Gastrocnemius medialis (tissue), 4 donors: ENCODE results near the gene ARHGAP32. TPM values are rescaled to one million over a fixed set of nuclear protein-coding genes. Genes with fewer than 3 reads are reported as not detected.

Source experiments
- ATAC-seq, 2 donors: fragments of 150-250 bp; one replicate each; pipeline ENCODE4 v1.9.1; 2016
- DNase-seq, 2 donors: peaks; one replicate each; pipeline ENCODE4 v3.0.0-alpha.2; 2019
- H3K27ac ChIP-seq, 4 donors: fragments of 200-600 bp; sonication (generic); 1 replicate in 1 of 4; 2 replicates in 3 of 4; pipeline ENCODE4 v1.5.1; 2016 to 2018; ENCODE audit warnings: mild to moderate bottlenecking in 2 of 4, moderate library complexity in 1 of 4
- H3K27me3 ChIP-seq, 3 donors: fragments of 200-600 bp; sonication (generic) in 2 of 3; 1 replicate in 1 of 3; 2 replicates in 2 of 3; pipeline versions ENCODE4 v1.5.1 to v1.6.0; 2016 to 2019; ENCODE audit warnings: mild to moderate bottlenecking in 1 of 3, moderate library complexity in 1 of 3
- H3K36me3 ChIP-seq, 2 donors: fragments of 200-600 bp; sonication (generic) in 1 of 2; one replicate each; pipeline ENCODE4 v1.5.1; 2017 to 2018
- H3K4me1 ChIP-seq, 2 donors: fragments of 200-600 bp; sonication (generic) in 1 of 2; one replicate each; pipeline ENCODE4 v1.5.1; 2016 to 2017; ENCODE audit warnings: mild to moderate bottlenecking in 2 of 2
- H3K4me3 ChIP-seq, 4 donors: fragments of 200-600 bp; sonication (generic) in 3 of 4; 1 replicate in 1 of 4; 2 replicates in 3 of 4; pipeline ENCODE4 v1.5.1; 2016 to 2019; ENCODE audit warnings: mild to moderate bottlenecking in 2 of 4
- H3K9me3 ChIP-seq, 3 donors: fragments of 200-600 bp; sonication (generic) in 2 of 3; 1 replicate in 1 of 3; 2 replicates in 2 of 3; pipeline ENCODE4 v1.5.1; 2016 to 2019
- CTCF ChIP-seq, 5 experiments: fragments of 450-650 bp in 3 of 5; fragments of 200-600 bp in 2 of 5; sonication (generic) in 2 of 5; IDR thresholded peaks in 4 of 5; conservative IDR thresholded peaks in 1 of 5; 1 replicate in 4 of 5; 2 replicates in 1 of 5; pipeline ENCODE4 v1.5.1; 2016 to 2019; ENCODE audit warnings: antibody characterized with exemption in 5 of 5, mild to moderate bottlenecking in 3 of 5, moderate library complexity in 3 of 5
- POLR2A ChIP-seq, 2 donors: fragments of 450-650 bp; IDR thresholded peaks; one replicate each; pipeline ENCODE4 v1.6.1; 2017; ENCODE audit warnings: antibody characterized with exemption in 2 of 2, mild to moderate bottlenecking in 2 of 2, moderate library complexity in 2 of 2
- in situ Hi-C, 4 donors: fragments of 200-750 bp; cut with MboI; loops; one replicate each; pipeline versions ENCODE4 v1.15.0 to v1.8.0; 2017; ENCODE audit warnings: low sequenced_read_pairs in 4 of 4
- intact Hi-C: fragments of 100-400 bp; cut with DNase I; formaldehyde crosslinking; loops from one replicate; pipeline ENCODE4 v1.15.1; 2023; ENCODE audit warnings: low total_unique reads
- total RNA-seq, 4 donors: library from RNA; depleted of rRNA; stranded (reverse); fragments of >200 nt; gene quantifications; one replicate each; pipeline versions ENCODE4 v1.1.0 to v1.2.3, GENCODE V29; 2016

ARHGAP32 gene
- total RNA-seq, 4 donors from 2014 or later: 5.6 to 17.0 (median 7.8) TPM

DNA sequence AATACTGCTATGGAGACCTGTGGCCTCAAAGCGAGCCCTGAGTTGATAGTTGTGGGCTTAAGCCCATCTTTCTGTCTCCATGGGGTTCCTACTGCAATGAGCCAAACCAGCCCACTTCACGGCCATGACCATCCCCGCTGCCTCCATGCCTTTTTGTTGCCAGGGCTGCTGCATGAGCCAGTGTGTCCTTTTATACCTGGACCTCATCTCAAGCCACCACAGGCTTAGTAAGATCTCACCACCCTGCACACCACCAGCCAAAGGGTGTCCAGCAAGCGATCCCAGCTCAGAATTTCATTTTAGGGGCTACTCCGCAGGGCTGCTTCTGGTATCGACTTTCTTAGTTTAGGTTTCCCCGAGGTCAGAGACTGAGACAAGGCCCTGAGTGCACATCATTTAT lies 257.8 kb downstream of the ARHGAP32 start:
- intact Hi-C loops: no loop called here
- DNase-seq (no peak), ATAC-seq (no peak)
- TF ChIP-seq CTCF (IDR thresholded peaks at IDR 0.05 in 4 of 5, conservative IDR thresholded peaks at IDR 0.05 in 1 of 5) (no peak), POLR2A (IDR thresholded peaks at IDR 0.05) (no peak)
- Histone ChIP-seq H3K36me3 (no peaks in the 10 kb centered on the region), H3K27ac (no peak overlapping the region), H3K4me1 (no peaks in the 10 kb centered on the region), H3K4me3 (no peak overlapping the region), H3K9me3 (no peaks in the 10 kb centered on the region), H3K27me3 (peaks cover 0 to 3% (median 0%) of the 10 kb centered on the region in 3 donors)
- in situ Hi-C loops: no loop called here

DNA sequence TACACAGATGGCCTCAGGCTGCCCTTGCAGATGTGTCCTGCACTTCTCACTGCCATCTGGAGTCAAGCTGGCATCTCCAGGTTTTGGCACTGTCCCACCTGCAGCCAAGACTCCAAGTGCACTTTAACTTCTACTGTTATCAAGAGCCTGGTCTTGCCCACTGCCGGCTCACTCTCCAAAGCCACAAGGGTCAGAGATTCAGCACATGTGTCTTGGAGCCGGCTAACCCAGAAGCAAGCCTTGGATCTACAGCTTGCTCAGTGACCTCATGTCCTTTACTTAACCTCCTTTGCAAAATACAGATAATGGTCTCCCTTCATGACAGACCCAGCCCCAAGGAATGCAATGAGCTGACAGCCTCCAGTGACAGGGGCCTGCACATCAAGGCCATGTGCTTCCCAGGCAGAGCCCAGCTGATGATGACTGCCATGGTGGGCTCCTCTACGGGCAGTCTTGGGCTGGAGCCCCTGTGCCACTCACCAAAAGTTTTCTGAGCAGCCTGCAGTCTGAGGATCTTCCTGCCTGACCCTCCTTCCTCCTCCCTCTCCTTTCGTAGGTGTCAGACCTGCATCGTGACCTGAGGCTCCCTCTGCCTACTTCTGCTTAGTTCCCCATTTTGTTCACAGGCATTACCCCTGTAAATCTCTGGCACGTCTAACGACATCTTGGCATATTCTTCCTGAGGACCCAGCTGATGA lies 258.5 kb downstream of the ARHGAP32 start:
- H3K27me3 ChIP-seq: no peaks in the 10 kb centered on the region
- TF ChIP-seq POLR2A (IDR thresholded peaks at IDR 0.05): no peak
- intact Hi-C loops: no loop called here
- H3K27ac ChIP-seq: no peak overlapping the region
- no peaks in the 10 kb centered on the region for H3K36me3 ChIP-seq
- no peak overlapping the region for H3K4me3 ChIP-seq
- no peaks in the 10 kb centered on the region for H3K4me1 ChIP-seq
- ATAC-seq (no peak), DNase-seq (no peak)
- H3K9me3 ChIP-seq: no peaks in the 10 kb centered on the region
- in situ Hi-C loops: no loop called here

GRCh38 chr11:128931668-128932067 lies 260.5 kb downstream of the ARHGAP32 start:
- in situ Hi-C loops: no loop called here
- Histone ChIP-seq H3K4me3 (no peak overlapping the region), H3K27ac (no peak overlapping the region), H3K36me3 (no peaks in the 10 kb centered on the region), H3K27me3 (no peaks in the 10 kb centered on the region), H3K9me3 (no peaks in the 10 kb centered on the region), H3K4me1 (no peaks in the 10 kb centered on the region)
- ATAC-seq (peak; percentile 39 to 92), DNase-seq (peak in 1 of 2 donors; percentile 35)
- TF ChIP-seq CTCF (IDR thresholded peaks at IDR 0.05 in 4 of 5, conservative IDR thresholded peaks at IDR 0.05 in 1 of 5): no peak
- no peak for TF ChIP-seq POLR2A (IDR thresholded peaks at IDR 0.05)
- intact Hi-C loops: no loop called here

DNA sequence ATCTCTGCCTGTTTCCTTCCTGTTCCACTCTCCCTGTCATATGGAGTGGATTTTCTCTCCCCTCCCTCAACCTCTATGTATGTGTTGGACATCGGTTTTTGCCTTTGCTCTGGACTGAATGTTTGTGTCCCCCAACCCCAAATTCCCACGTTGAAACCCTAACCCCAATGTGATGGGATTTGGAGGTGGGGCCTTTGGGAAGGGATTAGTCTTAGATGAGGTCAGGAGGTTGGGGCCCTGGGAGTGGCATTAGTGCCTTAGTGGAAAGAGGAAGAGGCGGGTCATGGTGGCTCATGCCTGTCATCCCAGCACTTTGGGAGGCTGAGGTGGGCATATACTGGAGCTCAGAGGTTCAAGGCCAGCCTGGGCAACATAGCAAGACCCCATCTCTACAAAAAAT lies 261.1 kb downstream of the ARHGAP32 start:
- no peaks in the 10 kb centered on the region for H3K9me3 ChIP-seq
- no peaks in the 10 kb centered on the region for H3K27me3 ChIP-seq
- DNase-seq (no peak), ATAC-seq (no peak)
- no peak overlapping the region for H3K4me3 ChIP-seq
- intact Hi-C loops (no loop called here), in situ Hi-C loops (no loop called here)
- H3K27ac ChIP-seq: no peak overlapping the region
- no peaks in the 10 kb centered on the region for H3K36me3 ChIP-seq
- H3K4me1 ChIP-seq: no peaks in the 10 kb centered on the region
- TF ChIP-seq CTCF (IDR thresholded peaks at IDR 0.05 in 4 of 5, conservative IDR thresholded peaks at IDR 0.05 in 1 of 5) (no peak), POLR2A (IDR thresholded peaks at IDR 0.05) (no peak)

DNA sequence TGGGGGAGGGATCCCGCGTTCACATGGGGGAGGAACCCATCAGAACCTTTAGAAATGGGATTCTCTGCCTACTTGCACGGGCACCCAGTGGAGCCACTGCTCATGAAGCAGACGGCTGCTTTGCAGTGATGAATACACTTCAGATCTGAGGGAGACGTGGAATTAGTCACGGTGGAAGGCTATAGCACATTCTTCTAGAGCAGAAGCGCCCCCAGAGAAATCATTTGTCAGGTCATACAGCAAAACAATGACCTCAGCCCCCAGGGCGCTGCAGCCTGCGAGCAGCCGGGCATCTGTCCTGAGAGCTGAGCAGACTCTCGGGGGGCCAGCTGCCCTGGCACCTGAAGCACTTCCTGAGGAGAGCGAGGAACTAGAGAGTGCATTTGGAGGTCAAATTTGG lies 262.1 kb downstream of the ARHGAP32 start:
- TF ChIP-seq POLR2A (IDR thresholded peaks at IDR 0.05): no peak
- no peak for TF ChIP-seq CTCF (IDR thresholded peaks at IDR 0.05 in 4 of 5, conservative IDR thresholded peaks at IDR 0.05 in 1 of 5)
- Histone ChIP-seq H3K4me1 (no peaks in the 10 kb centered on the region), H3K9me3 (no peaks in the 10 kb centered on the region), H3K36me3 (no peaks in the 10 kb centered on the region), H3K4me3 (no peak overlapping the region), H3K27ac (no peak overlapping the region), H3K27me3 (no peaks in the 10 kb centered on the region)
- DNase-seq: no peak
- ATAC-seq: no peak
- in situ Hi-C loops: no loop called here
- intact Hi-C loops: no loop called here
